Muscle layer of duodenum (tissue), 2 donors: ENCODE data around the gene RAD51B.

ENCODE experiments used
- H3K27ac ChIP-seq: one replicate; pipeline ENCODE4 v1.7.0; 2013; ENCODE audit warnings: mild to moderate bottlenecking, low read length
- H3K27me3 ChIP-seq: one replicate; pipeline ENCODE4 v1.7.0; 2013; ENCODE audit warnings: low read depth, mild to moderate bottlenecking, control low read depth, low read length
- H3K36me3 ChIP-seq, 2 donors: one replicate each; pipeline ENCODE4 v1.7.0; 2013; ENCODE audit warnings: low read length in 2 of 2, control low read depth in 1 of 2, mild to moderate bottlenecking in 1 of 2; ENCODE audit not compliant: insufficient read depth in 2 of 2, control insufficient read depth in 1 of 2
- H3K4me1 ChIP-seq, 2 donors: one replicate each; pipeline ENCODE4 v1.7.0; 2013; ENCODE audit warnings: low read length in 2 of 2, mild to moderate bottlenecking in 2 of 2, control low read depth in 1 of 2, moderate library complexity in 1 of 2; ENCODE audit not compliant: insufficient read depth in 2 of 2, control insufficient read depth in 1 of 2
- H3K4me3 ChIP-seq, 2 donors: one replicate each; pipeline ENCODE4 v1.7.0; 2013; ENCODE audit warnings: low read length in 2 of 2, low read depth in 1 of 2, mild to moderate bottlenecking in 1 of 2
- H3K9me3 ChIP-seq, 2 donors: one replicate each; pipeline ENCODE4 v1.7.0; 2013; ENCODE audit warnings: low read length in 2 of 2, control low read depth in 1 of 2, mild to moderate bottlenecking in 1 of 2; ENCODE audit not compliant: control insufficient read depth in 1 of 2
- donor health status: healthy.

The RAD51B gene

DNA sequence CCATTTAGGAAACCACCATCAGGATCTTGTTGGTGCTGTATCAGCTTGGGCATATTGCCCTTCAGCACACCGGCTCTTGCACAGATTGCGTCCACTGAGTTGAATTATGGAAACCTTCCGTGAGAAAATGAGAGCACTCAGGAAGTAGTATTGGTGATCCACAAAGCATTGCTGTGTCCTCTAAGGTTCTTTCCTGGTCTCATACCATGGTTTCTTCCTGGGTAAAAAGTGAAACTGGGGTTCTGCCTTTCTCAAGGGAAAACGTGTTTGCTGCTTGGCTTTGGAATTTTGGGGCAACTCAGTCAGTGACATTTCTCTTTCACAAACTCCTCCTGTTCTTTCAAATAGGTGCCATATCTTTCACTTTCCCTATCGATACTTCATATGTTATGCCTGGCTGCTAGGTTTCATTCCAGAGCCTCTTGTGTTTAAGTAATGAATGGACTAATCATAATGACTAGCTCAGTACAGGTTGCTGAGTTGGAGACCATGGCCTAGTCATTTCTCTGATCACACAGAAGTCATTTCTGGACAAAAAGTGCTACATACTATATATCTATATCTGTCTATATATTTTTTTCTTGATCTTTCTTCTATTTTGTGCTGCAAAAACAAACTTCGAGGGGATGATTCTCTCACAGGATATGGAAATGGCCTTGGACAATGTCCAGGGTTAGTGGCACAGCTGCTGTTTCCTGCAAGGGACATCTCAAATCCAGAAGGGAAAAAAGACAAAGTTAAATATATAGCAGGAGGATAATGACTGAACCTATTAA is 549.9 kb downstream of the RAD51B start:
- H3K27ac ChIP-seq: no peak overlapping the region
- H3K36me3 ChIP-seq: no peaks in the 10 kb centered on the region
- peaks cover 5 to 13% of the 10 kb centered on the region in 2 donors for H3K4me1 ChIP-seq
- no peaks in the 10 kb centered on the region for H3K9me3 ChIP-seq
- no peaks in the 10 kb centered on the region for H3K27me3 ChIP-seq
- H3K4me3 ChIP-seq: no peak overlapping the region

DNA sequence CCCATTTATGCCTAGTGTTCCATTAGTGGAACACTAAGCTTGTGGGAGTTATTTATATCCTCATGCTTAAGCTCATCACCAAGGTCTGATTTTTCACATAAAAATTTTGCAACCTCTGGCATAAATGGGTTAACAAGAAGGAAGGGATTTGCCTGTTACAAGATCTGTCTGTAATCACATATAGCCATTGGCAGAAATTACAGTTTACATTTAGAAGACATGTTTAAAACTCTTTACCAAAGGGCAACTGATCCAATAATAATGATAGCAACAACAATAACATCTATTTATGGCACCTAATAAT is 550.4 kb downstream of the RAD51B start:
- peaks cover 5 to 10% of the 10 kb centered on the region in 2 donors for H3K4me1 ChIP-seq

DNA sequence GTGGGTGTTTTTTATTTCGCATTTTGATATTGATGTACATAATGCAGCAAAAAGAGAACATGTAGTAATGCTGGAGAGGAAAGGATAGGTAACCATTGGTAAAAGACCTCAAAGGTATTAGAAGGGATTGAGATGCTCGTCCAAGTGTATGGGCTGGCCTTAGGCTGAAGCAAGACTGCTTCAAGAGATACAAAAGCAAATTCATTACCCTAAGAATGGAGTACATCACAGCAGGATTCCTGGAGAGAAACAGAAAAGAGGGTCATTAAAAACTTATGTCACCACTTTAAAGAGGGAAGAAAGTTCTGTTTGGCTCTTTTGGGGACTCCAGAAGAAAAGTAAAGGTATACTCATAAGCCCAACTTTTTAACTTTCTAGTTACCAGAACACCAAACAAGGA is 552.8 kb downstream of the RAD51B start:
- no peaks in the 10 kb centered on the region for H3K36me3 ChIP-seq
- no peak overlapping the region for H3K27ac ChIP-seq
- H3K27me3 ChIP-seq: no peaks in the 10 kb centered on the region
- no peaks in the 10 kb centered on the region for H3K9me3 ChIP-seq
- H3K4me3 ChIP-seq: no peak overlapping the region
- peaks cover 12% of the 10 kb centered on the region in 2 donors for H3K4me1 ChIP-seq

More for the DNA sequence above, 550.4 kb downstream of the RAD51B start:
- Histone ChIP-seq H3K36me3 (no peaks in the 10 kb centered on the region), H3K9me3 (no peaks in the 10 kb centered on the region), H3K4me3 (no peak overlapping the region), H3K27me3 (no peaks in the 10 kb centered on the region), H3K27ac (no peak overlapping the region)

- no peak overlapping the region for H3K27ac ChIP-seq
- H3K4me1 ChIP-seq: peaks cover 14 to 19% of the 10 kb centered on the region in 2 donors
- H3K9me3 ChIP-seq: no peaks in the 10 kb centered on the region
- no peaks in the 10 kb centered on the region for H3K27me3 ChIP-seq
- H3K4me3 ChIP-seq: no peak overlapping the region
- H3K36me3 ChIP-seq: no peaks in the 10 kb centered on the region
Observed at GRCh38 chr14:68373124-68373646, 553.6 kb downstream of the RAD51B start.

- Histone ChIP-seq H3K4me3 (no peak overlapping the region), H3K27me3 (no peaks in the 10 kb centered on the region), H3K4me1 (peaks cover 14 to 19% of the 10 kb centered on the region in 2 donors), H3K27ac (no peak overlapping the region), H3K36me3 (no peaks in the 10 kb centered on the region), H3K9me3 (no peaks in the 10 kb centered on the region)
Observed at GRCh38 chr14:68373847-68374444, 554.4 kb downstream of the RAD51B start.

DNA sequence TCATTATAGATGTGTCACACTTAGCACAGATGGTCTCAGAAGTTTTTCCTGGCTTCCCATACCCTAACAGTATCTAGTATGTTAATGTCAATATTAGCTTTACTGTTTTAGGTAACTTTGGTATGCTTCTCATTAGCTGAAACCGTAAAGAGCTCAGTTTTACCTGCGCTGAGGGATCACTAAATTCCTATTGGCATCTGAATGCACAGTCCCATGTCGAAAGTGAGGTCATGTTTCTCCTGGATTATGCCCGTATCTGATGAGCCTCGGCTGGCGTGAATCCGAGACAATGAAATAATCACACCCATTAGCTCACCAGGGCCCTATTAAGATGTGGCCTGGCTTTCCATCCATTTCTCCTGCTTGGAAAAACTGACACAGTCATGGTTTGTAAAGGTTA is 555.1 kb downstream of the RAD51B start:
- H3K9me3 ChIP-seq: no peaks in the 10 kb centered on the region
- peaks cover 9 to 19% of the 10 kb centered on the region in 2 donors for H3K4me1 ChIP-seq
- no peaks in the 10 kb centered on the region for H3K36me3 ChIP-seq
- no peak overlapping the region for H3K4me3 ChIP-seq
- H3K27ac ChIP-seq: no peak overlapping the region
- H3K27me3 ChIP-seq: no peaks in the 10 kb centered on the region

DNA sequence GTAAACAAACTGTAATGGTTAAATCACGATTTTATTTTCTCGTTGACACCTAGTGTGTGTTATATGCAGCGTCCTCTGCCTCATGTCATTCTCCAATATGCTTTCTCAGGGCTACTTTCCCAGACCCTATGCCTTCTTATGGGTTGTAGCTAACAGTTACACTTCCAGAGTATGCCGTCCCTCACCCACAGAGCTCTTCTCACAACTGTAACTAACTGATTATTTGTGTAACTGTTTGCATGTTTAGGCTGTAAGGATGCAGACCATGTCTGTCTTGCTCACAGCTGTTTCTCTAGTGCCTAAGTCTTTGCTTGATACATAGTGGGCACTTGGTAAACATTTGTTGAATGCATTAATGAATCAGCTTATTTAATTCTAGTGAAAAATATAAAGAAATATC is 555.8 kb downstream of the RAD51B start:
- no peak overlapping the region for H3K4me3 ChIP-seq
- peak overlapping the region; percentile 73 for H3K27ac ChIP-seq
- H3K4me1 ChIP-seq: peaks cover 9 to 20% of the 10 kb centered on the region in 2 donors
- no peaks in the 10 kb centered on the region for H3K9me3 ChIP-seq
- no peaks in the 10 kb centered on the region for H3K27me3 ChIP-seq
- H3K36me3 ChIP-seq: no peaks in the 10 kb centered on the region

GRCh38 chr14:68376067-68376779 is 556.6 kb downstream of the RAD51B start:
- H3K27me3 ChIP-seq: no peaks in the 10 kb centered on the region
- no peaks in the 10 kb centered on the region for H3K9me3 ChIP-seq
- no peak overlapping the region for H3K4me3 ChIP-seq
- H3K36me3 ChIP-seq: no peaks in the 10 kb centered on the region
- H3K4me1 ChIP-seq: peaks cover 9 to 20% of the 10 kb centered on the region in 2 donors
- peak overlapping the region; percentile 73 for H3K27ac ChIP-seq

DNA sequence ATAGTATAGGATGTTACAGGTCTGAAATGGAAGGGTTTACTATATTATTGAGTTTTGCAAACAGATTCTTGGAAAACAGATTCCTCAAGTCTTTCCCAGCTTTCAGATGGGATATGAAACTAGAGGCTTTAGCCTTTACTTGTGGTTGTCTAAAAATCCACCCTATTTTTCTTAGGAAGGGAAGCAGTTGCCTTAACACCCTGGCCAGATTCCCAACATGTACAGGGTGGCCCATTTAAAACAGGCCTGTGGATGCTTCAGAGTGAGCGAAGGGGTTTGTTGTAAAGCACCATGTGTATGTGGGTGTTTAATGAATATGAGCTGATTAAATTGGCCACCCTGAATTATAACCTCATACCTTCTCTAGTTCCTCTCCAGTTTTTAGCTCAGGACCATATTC is 557.4 kb downstream of the RAD51B start:
- no peaks in the 10 kb centered on the region for H3K36me3 ChIP-seq
- peak overlapping the region; percentile 73 for H3K27ac ChIP-seq
- peaks cover 9 to 20% of the 10 kb centered on the region in 2 donors for H3K4me1 ChIP-seq
- H3K9me3 ChIP-seq: no peaks in the 10 kb centered on the region
- no peaks in the 10 kb centered on the region for H3K27me3 ChIP-seq
- H3K4me3 ChIP-seq: peak overlapping the region in 1 of 2 donors; percentile 23

- Histone ChIP-seq H3K9me3 (no peaks in the 10 kb centered on the region), H3K36me3 (no peaks in the 10 kb centered on the region), H3K27ac (peak overlapping the region; percentile 73), H3K4me3 (peak overlapping the region in 1 of 2 donors; percentile 23), H3K27me3 (no peaks in the 10 kb centered on the region), H3K4me1 (peaks cover 9 to 20% of the 10 kb centered on the region in 2 donors)
Observed at GRCh38 chr14:68377459-68377858, 557.9 kb downstream of the RAD51B start.
